ENCODE data around the gene NFKBIE.

NFKBIE gene

DNA sequence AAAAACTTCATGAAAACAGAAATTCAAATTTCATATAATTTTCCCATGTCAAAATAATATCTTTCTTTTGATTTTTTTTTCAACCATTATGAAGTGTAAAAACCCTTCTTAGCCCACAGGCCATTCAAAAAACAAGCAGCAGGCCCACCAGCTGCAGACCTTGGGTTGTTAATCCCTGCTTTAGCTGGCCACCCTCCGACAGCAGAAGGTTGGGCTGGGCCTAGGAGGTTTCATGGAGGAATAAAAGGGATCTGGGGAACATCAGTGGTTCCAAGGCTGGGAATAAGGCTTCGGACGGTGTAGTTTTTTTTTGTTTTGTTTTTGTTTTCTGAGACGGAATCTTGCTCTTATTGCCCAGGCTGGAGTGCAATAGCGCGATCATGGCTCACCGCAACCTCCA lies 22.0 kb downstream of the NFKBIE start:
- Histone ChIP-seq H3K4me3 (IDR thresholded peaks at IDR 0.05; ENCODE audit: insufficient read depth, low read depth, low read length) (no peak overlapping the region), H2AFZ (ENCODE audit: low read depth) (no peak overlapping the region), H4K20me1 (ENCODE audit: insufficient read depth) (peaks cover 10% of the 10 kb centered on the region), H3K4me1 (ENCODE audit: low read depth, poor library complexity, severe bottlenecking) (peaks cover 17% of the 10 kb centered on the region), H3K79me2 (ENCODE audit: insufficient read depth, low read depth) (peaks cover 15% of the 10 kb centered on the region), H3K27me3 (ENCODE audit: insufficient read depth, low read depth) (no peaks in the 10 kb centered on the region), H3K36me3 (ENCODE audit: insufficient read depth) (peaks cover 7% of the 10 kb centered on the region; the same call in 1 of the 2 replicates), H3K4me2 (no peak overlapping the region), H3K9ac (no peak overlapping the region), H3K27ac (no peak overlapping the region)
- TF ChIP-seq, protein P1, sequence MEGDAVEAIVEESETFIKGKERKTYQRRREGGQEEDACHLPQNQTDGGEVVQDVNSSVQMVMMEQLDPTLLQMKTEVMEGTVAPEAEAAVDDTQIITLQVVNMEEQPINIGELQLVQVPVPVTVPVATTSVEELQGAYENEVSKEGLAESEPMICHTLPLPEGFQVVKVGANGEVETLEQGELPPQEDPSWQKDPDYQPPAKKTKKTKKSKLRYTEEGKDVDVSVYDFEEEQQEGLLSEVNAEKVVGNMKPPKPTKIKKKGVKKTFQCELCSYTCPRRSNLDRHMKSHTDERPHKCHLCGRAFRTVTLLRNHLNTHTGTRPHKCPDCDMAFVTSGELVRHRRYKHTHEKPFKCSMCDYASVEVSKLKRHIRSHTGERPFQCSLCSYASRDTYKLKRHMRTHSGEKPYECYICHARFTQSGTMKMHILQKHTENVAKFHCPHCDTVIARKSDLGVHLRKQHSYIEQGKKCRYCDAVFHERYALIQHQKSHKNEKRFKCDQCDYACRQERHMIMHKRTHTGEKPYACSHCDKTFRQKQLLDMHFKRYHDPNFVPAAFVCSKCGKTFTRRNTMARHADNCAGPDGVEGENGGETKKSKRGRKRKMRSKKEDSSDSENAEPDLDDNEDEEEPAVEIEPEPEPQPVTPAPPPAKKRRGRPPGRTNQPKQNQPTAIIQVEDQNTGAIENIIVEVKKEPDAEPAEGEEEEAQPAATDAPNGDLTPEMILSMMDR (conservative IDR thresholded peaks at IDR 0.05; ENCODE audit: low read depth, low read length) = no peak

DNA sequence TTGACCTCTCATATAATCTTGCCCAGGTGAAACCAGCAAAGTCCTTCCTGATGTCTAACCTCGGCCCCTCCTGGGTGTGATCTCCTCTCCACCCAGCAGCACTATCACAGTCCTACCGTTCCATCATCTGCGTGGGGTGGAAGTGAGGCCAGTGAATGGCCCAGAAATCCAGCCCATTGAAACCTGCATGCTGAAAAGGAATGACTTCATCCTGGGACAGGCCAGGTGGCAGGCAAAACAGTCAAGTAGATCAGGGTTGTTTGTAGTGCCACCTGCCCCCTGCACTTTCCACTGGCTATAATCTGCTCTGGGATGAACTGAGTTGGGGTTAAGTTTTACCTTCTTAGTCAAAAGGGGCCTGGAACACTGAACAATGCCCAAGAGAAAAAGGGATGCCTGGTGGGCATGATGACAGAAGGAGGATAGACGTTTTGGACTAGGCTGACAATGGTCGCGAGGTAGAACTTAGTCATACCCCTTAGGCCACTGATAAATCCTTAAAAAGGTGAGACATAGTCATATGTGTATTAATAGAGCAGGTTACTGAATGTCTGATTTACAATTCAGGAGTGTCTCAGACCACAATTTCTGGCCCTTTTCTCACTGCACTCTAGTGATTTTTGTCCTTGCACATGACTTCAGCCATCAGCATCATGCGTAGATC lies 26.5 kb downstream of the NFKBIE start:
- Histone ChIP-seq H3K27ac (no peak overlapping the region), H3K4me3 (IDR thresholded peaks at IDR 0.05; ENCODE audit: insufficient read depth, low read depth, low read length) (no peak overlapping the region), H3K4me2 (no peak overlapping the region), H2AFZ (ENCODE audit: low read depth) (no peak overlapping the region), H3K79me2 (ENCODE audit: insufficient read depth, low read depth) (no peaks in the 10 kb centered on the region), H3K4me1 (ENCODE audit: low read depth, poor library complexity, severe bottlenecking) (peaks cover 14% of the 10 kb centered on the region), H3K36me3 (ENCODE audit: insufficient read depth) (no peaks in the 10 kb centered on the region), H3K27me3 (ENCODE audit: insufficient read depth, low read depth) (no peaks in the 10 kb centered on the region), H3K9ac (no peak overlapping the region), H4K20me1 (ENCODE audit: insufficient read depth) (no peaks in the 10 kb centered on the region)
- TF ChIP-seq, protein P1 (conservative IDR thresholded peaks at IDR 0.05; ENCODE audit: low read depth, low read length) = no peak

DNA sequence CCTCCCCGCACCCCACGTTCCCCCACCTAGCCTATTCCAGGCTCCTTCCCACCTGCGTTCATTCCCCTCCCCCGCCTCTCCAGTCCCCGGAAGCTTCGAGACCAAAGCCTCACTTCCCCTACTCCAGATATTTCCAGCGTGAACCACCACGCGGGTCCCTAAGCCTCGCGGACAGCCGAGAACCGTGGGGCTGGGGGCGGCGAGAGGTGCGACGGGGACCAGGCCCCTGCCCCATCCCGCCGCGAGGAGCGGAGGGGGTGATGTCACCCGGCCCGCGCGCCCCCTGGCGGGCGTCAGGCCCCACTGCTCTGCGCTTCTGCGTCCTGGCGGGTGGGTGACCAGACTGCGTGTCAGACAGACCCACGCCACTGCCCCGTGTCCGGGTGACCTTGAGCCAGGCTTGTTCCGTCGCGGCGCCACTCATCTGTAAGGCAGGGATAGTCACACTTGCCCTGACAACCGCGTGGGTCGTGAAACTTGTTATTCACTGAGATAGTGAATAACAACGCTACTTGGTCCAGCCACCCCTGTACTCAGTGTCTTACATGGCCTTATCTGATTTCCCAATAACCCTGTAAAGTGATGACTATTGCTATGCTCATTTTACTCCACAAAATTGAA lies 27.4 kb downstream of the NFKBIE start:
- H3K9ac ChIP-seq = peak overlapping the region; percentile 62
- peak overlapping the region; percentile 39; the same call in 1 of the 2 replicates for H3K4me2 ChIP-seq
- peak overlapping the region; percentile 55 for H3K27ac ChIP-seq
- H3K36me3 ChIP-seq (ENCODE audit: insufficient read depth) = no peaks in the 10 kb centered on the region
- no peak overlapping the region for H3K4me3 ChIP-seq (IDR thresholded peaks at IDR 0.05; ENCODE audit: insufficient read depth, low read depth, low read length)
- H4K20me1 ChIP-seq (ENCODE audit: insufficient read depth) = no peaks in the 10 kb centered on the region
- H3K27me3 ChIP-seq (ENCODE audit: insufficient read depth, low read depth) = no peaks in the 10 kb centered on the region
- peak overlapping the region; percentile 52 for H2AFZ ChIP-seq (ENCODE audit: low read depth)
- TF ChIP-seq, protein P1 (conservative IDR thresholded peaks at IDR 0.05; ENCODE audit: low read depth, low read length) = peak; percentile 95
- peaks cover 14% of the 10 kb centered on the region for H3K4me1 ChIP-seq (ENCODE audit: low read depth, poor library complexity, severe bottlenecking)
- H3K79me2 ChIP-seq (ENCODE audit: insufficient read depth, low read depth) = no peaks in the 10 kb centered on the region

DNA sequence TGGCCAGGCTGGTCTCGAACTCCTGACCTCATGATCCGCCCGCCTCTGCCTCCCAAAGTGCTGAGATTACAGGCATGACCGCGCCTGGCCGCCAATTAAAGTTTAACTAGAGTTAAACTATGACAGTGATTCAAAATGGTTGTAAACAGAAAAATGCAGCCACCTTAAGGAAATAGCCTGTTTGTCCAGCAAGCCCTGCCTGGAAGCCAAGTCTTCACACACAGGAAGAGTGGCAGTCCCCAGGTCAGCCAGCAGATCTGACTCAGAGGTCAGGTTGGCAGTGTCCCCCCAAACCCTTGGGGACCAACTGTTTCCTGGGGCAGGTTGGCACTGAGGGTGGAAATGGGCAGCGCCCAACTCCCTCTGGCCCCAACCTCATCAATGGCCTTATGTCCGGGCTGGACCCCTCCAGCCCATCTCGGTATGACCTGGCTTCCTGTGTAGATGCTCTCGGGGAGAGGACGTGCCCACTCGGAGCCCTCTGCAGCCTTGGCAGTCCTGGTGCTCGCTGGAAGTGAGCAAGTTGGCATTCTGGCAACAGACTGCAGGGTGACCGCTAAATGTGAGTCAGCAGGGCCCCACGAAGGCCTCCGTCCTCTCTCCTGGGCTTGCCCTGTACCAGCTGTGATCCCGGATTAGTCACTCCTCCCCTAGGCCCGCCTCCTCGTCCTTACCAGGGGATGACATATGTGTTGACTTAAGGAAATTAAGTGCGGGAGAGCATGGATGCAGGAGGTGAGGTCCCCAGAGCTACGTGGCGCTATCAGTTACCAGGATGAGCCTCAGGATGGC lies 28.1 kb downstream of the NFKBIE start:
- TF ChIP-seq, protein P1 (conservative IDR thresholded peaks at IDR 0.05; ENCODE audit: low read depth, low read length) = no peak
- Histone ChIP-seq H3K36me3 (ENCODE audit: insufficient read depth) (no peaks in the 10 kb centered on the region), H3K79me2 (ENCODE audit: insufficient read depth, low read depth) (no peaks in the 10 kb centered on the region), H4K20me1 (ENCODE audit: insufficient read depth) (no peaks in the 10 kb centered on the region), H3K27ac (peak overlapping the region; percentile 55), H2AFZ (ENCODE audit: low read depth) (peak overlapping the region; percentile 52; the same call in 1 of the 2 replicates), H3K27me3 (ENCODE audit: insufficient read depth, low read depth) (no peaks in the 10 kb centered on the region), H3K4me3 (IDR thresholded peaks at IDR 0.05; ENCODE audit: insufficient read depth, low read depth, low read length) (no peak overlapping the region), H3K4me1 (ENCODE audit: low read depth, poor library complexity, severe bottlenecking) (peaks cover 14% of the 10 kb centered on the region), H3K4me2 (peak overlapping the region; percentile 39), H3K9ac (peak overlapping the region; percentile 62)
